B cell (primary cell): Measurements from ENCODE around the gene ADAMTS10. TPM values are rescaled to one million over a fixed set of nuclear protein-coding genes. Genes with fewer than 3 reads are reported as not detected.

Experiments
- ATAC-seq: fragments of 200-7000 bp; cut with Tn5 transposase; one replicate; pipeline ENCODE4 v1.10.0; 2021; ENCODE audit warnings: low read depth, mild to moderate bottlenecking, moderate number of reproducible peaks, moderate library complexity
- CTCF ChIA-PET: fragments of 350-600 bp; sonication (Branson Sonifier 250); formaldehyde crosslinking; loops from one replicate; lab custom pipeline; 2021; ENCODE audit warnings: antibody characterized with exemption, inconsistent platforms; lab: Charles Lee
- POLR2A ChIA-PET: fragments of 350-600 bp; sonication (Branson Sonifier 250); formaldehyde crosslinking; loops from one replicate; lab custom pipeline; 2021; ENCODE audit warnings: antibody characterized with exemption; lab: Charles Lee
- DNase-seq: peaks from one replicate; pipeline ENCODE4 v3.0.0; 2013
- H2AFZ ChIP-seq: 2 replicates; pipeline ENCODE4 v1.6.1; 2012; ENCODE audit warnings: mild to moderate bottlenecking, low read depth, low read length; ENCODE audit not compliant: insufficient read depth, poor library complexity, severe bottlenecking
- H3K27ac ChIP-seq, 2 donors: 1 replicate in 1 of 2; 2 replicates in 1 of 2; pipeline ENCODE4 v1.5.1; 2012 to 2013; ENCODE audit warnings: low read length in 2 of 2, mild to moderate bottlenecking in 2 of 2, moderate library complexity in 1 of 2
- H3K27me3 ChIP-seq, 4 experiments: fragments of 200-600 bp in 1 of 4; sonication (generic) in 1 of 4; replicated peaks in 1 of 4; 1 replicate in 2 of 4; 2 replicates in 2 of 4; pipeline versions ENCODE4 v1.6.1 to v1.7.0; 2013 to 2016; ENCODE audit warnings: low read length in 3 of 4, mild to moderate bottlenecking in 2 of 4, mixed read lengths in 1 of 4, moderate library complexity in 1 of 4; ENCODE audit not compliant: insufficient read depth in 4 of 4, control insufficient read depth in 3 of 4; ENCODE audit errors: control extremely low read depth in 1 of 4
- H3K36me3 ChIP-seq, 2 experiments: replicated peaks in 1 of 2; 1 replicate in 1 of 2; 2 replicates in 1 of 2; pipeline versions ENCODE4 v1.6.1 to v1.7.1; 2013; ENCODE audit warnings: low read length in 1 of 2; ENCODE audit not compliant: insufficient read depth in 2 of 2, control insufficient read depth in 1 of 2; ENCODE audit errors: control extremely low read depth in 1 of 2, extremely low read depth in 1 of 2
- H3K4me1 ChIP-seq, 2 donors: fragments of 200-600 bp in 1 of 2; sonication (generic) in 1 of 2; 1 replicate in 1 of 2; 2 replicates in 1 of 2; pipeline versions ENCODE4 v1.5.1 to v1.6.1; 2013 to 2017; ENCODE audit warnings: low read length in 2 of 2; ENCODE audit not compliant: control insufficient read depth in 2 of 2, insufficient read depth in 2 of 2
- H3K4me2 ChIP-seq: replicated peaks from 2 replicates; pipeline ENCODE3; 2012; ENCODE audit warnings: mild to moderate bottlenecking, low read depth, low read length; ENCODE audit not compliant: poor library complexity, severe bottlenecking
- H3K4me3 ChIP-seq, 5 experiments: fragments of 200-600 bp in 1 of 5; sonication (generic) in 1 of 5; 1 replicate in 3 of 5; 2 replicates in 2 of 5; pipeline versions ENCODE4 v1.5.1 to v1.7.0; 2011 to 2016; ENCODE audit warnings: low read length in 4 of 5, mild to moderate bottlenecking in 4 of 5, low read depth in 2 of 5, control low read depth in 1 of 5, moderate library complexity in 1 of 5; ENCODE audit not compliant: insufficient read depth in 1 of 5; ENCODE audit errors: control extremely low read depth in 1 of 5, extremely low read depth in 1 of 5
- H3K79me2 ChIP-seq: fragments of 200-600 bp; sonication (generic); one replicate; pipeline ENCODE4 v1.6.0; 2016; ENCODE audit warnings: low read length; ENCODE audit not compliant: control insufficient read depth, insufficient read depth
- H3K9ac ChIP-seq: fragments of 200-600 bp; sonication (generic); 2 replicates; pipeline ENCODE4 v1.6.1; 2017; ENCODE audit warnings: mild to moderate bottlenecking, low read length, moderate library complexity
- H3K9me3 ChIP-seq, 3 donors: one replicate each; pipeline versions ENCODE4 v1.6.1 to v1.7.1; 2013; ENCODE audit warnings: low read length in 2 of 3; ENCODE audit not compliant: control insufficient read depth in 2 of 3, insufficient read depth in 1 of 3; ENCODE audit errors: control extremely low read depth in 1 of 3
- H4K20me1 ChIP-seq: 2 replicates; pipeline ENCODE4 v1.6.0; 2012; ENCODE audit warnings: mild to moderate bottlenecking, low read length; ENCODE audit not compliant: insufficient read depth, control insufficient read depth, poor library complexity, severe bottlenecking
- H3K27ac Mint-ChIP-seq: one replicate; pipeline ENCODE4 v1.8.0; 2021; ENCODE audit warnings: mixed read lengths
- H3K27me3 Mint-ChIP-seq: one replicate; pipeline ENCODE4 v1.8.0; 2021; ENCODE audit warnings: mixed read lengths
- H3K4me1 Mint-ChIP-seq: one replicate; pipeline ENCODE4 v1.8.0; 2021; ENCODE audit warnings: mixed read lengths
- H3K4me3 Mint-ChIP-seq: one replicate; pipeline ENCODE4 v1.8.0; 2021; ENCODE audit warnings: mixed read lengths
- H3K9me3 Mint-ChIP-seq: one replicate; pipeline ENCODE4 v1.8.0; 2022; ENCODE audit warnings: mixed read lengths; ENCODE audit not compliant: insufficient read depth
- EZH2 ChIP-seq: IDR thresholded peaks from 2 replicates; pipeline ENCODE4 v1.6.1; 2012; ENCODE audit warnings: borderline replicate concordance, low read depth, mild to moderate bottlenecking, moderate library complexity, low read length; ENCODE audit not compliant: insufficient read depth, poor library complexity, severe bottlenecking
- WGBS: methylation state at CpG from one replicate; pipeline ENCODE4 v1.1.5; 2013; ENCODE audit warnings: missing lambda C conversion rate; ENCODE audit not compliant: insufficient coverage; 5-methylcytosine and 5-hydroxymethylcytosine counted together
- intact Hi-C: fragments of 100-400 bp; cut with micrococcal nuclease; formaldehyde crosslinking; loops from one replicate; pipeline ENCODE4 v1.10.0; 2022
- polyA plus RNA-seq: library from polyadenylated mRNA; depleted of rRNA; stranded (reverse); fragments of >200 nt; gene quantifications from 2 replicates; pipeline ENCODE4 v1.2.3, GENCODE V29; 2012
- total RNA-seq, 2 donors: library from RNA; stranded (reverse); fragments of 120-200 nt in 1 of 2; gene quantifications; 1 replicate in 1 of 2; 2 replicates in 1 of 2; pipeline versions ENCODE4 v1.2.3 to v1.2.4, GENCODE V29; 2013 to 2022
- TF ChIP-seq, protein P1 (sequence below): fragments of 200-600 bp; IDR thresholded peaks from one replicate; pipeline ENCODE4 v1.8.0; 2022; ENCODE audit warnings: antibody characterized with exemption, mild to moderate bottlenecking

The ADAMTS10 gene
- total and polyA plus RNA-seq, 2 donors (not counting 1 experiment from before 2014, with no cell fraction given) = 0.59 to 1.8 TPM

DNA sequence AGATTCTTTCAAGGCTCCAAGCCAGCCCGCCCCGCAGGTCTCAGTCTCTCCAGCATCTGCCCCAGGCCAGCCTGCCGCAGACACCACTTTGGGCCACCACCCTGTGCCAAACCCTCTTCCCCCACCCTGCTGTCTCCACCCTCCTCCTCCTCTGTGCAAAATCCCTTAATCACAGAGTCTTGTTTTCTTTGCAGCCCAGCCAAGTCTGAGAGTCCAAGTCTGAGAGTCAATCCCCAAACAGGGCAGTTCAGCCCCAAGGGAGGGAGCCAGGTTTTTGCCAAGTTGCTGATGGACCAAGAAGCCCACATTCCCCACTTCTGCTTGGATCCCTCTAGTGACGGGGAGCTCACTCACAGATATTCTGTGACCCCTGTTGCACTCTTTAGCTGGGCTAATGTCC lies 3.1 kb downstream of the ADAMTS10 start:
- Mint-ChIP-seq H3K9me3 (no peaks in the 10 kb centered on the region), H3K27ac (no peak overlapping the region), H3K4me1 (peaks cover 15% of the 10 kb centered on the region), H3K27me3 (peaks cover 36% of the 10 kb centered on the region), H3K4me3 (no peak overlapping the region)
- no peak for TF ChIP-seq EZH2
- TF ChIP-seq, protein P1, sequence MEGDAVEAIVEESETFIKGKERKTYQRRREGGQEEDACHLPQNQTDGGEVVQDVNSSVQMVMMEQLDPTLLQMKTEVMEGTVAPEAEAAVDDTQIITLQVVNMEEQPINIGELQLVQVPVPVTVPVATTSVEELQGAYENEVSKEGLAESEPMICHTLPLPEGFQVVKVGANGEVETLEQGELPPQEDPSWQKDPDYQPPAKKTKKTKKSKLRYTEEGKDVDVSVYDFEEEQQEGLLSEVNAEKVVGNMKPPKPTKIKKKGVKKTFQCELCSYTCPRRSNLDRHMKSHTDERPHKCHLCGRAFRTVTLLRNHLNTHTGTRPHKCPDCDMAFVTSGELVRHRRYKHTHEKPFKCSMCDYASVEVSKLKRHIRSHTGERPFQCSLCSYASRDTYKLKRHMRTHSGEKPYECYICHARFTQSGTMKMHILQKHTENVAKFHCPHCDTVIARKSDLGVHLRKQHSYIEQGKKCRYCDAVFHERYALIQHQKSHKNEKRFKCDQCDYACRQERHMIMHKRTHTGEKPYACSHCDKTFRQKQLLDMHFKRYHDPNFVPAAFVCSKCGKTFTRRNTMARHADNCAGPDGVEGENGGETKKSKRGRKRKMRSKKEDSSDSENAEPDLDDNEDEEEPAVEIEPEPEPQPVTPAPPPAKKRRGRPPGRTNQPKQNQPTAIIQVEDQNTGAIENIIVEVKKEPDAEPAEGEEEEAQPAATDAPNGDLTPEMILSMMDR = no peak
- Histone ChIP-seq H3K4me3 (no peak overlapping the region), H3K36me3 (no peaks in the 10 kb centered on the region), H3K9me3 (peaks cover 0 to 35% (median 6%) of the 10 kb centered on the region in 3 donors), H4K20me1 (no peaks in the 10 kb centered on the region), H3K4me2 (no peak overlapping the region), H3K4me1 (peaks cover 16 to 22% of the 10 kb centered on the region in 2 donors), H3K79me2 (no peaks in the 10 kb centered on the region), H3K9ac (no peak overlapping the region), H3K27ac (no peak overlapping the region), H3K27me3 (peaks cover 0 to 27% (median 19%) of the 10 kb centered on the region in 4 experiments), H2AFZ (no peak overlapping the region)
- CTCF ChIA-PET = no interaction called here
- no peak for DNase-seq
- 100% methylated on average over 4 of the region's 4 CpGs for WGBS
- ATAC-seq = no peak
- intact Hi-C loops = no loop called here
- POLR2A ChIA-PET = no interaction called here

DNA sequence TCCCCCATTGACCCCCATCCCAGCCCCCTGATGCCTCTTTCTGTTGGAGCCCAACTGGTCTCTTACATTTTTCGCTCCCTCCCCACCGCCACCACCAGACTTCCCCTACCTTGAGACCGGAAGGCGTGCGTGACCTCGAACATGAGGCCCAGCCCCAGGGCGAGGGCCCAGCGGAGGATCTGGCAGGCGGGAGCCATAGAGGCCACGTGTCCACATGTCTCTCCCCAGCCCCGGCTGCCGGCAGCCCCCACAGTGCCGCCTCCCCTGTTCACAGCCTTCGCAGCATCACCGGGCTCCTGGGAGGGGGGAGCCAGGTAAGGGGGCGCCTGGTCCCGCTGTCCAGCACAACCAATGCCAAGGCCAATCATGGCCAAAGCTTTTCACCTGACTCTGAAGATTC lies 5.0 kb downstream of the ADAMTS10 start:
- ChIA-PET POLR2A (no interaction called here), CTCF (no interaction called here)
- Histone ChIP-seq H3K4me1 (peaks cover 16 to 22% of the 10 kb centered on the region in 2 donors), H4K20me1 (no peaks in the 10 kb centered on the region), H3K4me3 (no peak overlapping the region), H3K4me2 (no peak overlapping the region), H3K9me3 (peaks cover 0 to 34% (median 6%) of the 10 kb centered on the region in 3 donors), H3K27ac (no peak overlapping the region), H2AFZ (no peak overlapping the region), H3K9ac (no peak overlapping the region), H3K27me3 (peaks cover 0 to 27% (median 19%) of the 10 kb centered on the region in 4 experiments), H3K36me3 (no peaks in the 10 kb centered on the region), H3K79me2 (no peaks in the 10 kb centered on the region)
- ATAC-seq (no peak), DNase-seq (no peak)
- peaks cover 39% of the 10 kb centered on the region for H3K27me3 Mint-ChIP-seq
- no peak overlapping the region for H3K4me3 Mint-ChIP-seq
- no peaks in the 10 kb centered on the region for H3K9me3 Mint-ChIP-seq
- peaks cover 13% of the 10 kb centered on the region for H3K4me1 Mint-ChIP-seq
- no peak overlapping the region for H3K27ac Mint-ChIP-seq
- intact Hi-C loops = no loop called here
- WGBS = 98% methylated on average over 16 of the region's 17 CpGs
- TF ChIP-seq, protein P1 = no peak
- no peak for TF ChIP-seq EZH2
